ENCODE measurements around the gene PRSS33. TPM values are rescaled to one million over a fixed set of nuclear protein-coding genes. Genes with fewer than 3 reads are reported as not detected.

The PRSS33 gene
- total RNA-seq, 1 experiment from 2014 or later = not detected

DNA sequence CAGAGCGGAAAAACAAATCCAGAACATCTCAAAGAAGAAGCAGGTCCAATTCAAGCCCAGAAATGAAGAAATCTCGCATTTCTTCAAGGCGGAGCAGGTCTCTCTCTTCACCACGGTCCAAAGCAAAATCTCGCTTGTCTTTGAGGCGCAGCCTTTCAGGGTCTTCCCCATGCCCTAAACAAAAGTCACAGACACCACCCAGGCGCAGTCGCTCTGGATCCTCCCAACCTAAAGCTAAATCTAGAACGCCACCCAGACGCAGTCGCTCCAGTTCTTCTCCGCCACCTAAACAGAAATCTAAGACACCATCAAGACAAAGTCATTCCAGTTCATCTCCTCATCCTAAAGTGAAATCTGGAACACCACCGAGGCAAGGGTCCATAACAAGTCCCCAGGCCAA, 24.6 kb downstream of the PRSS33 start:
- H3K4me2 ChIP-seq (ENCODE audit: insufficient read depth, insufficient read length, low read length) = no peak overlapping the region
- no peak overlapping the region for H3K9ac ChIP-seq (ENCODE audit: extremely low read depth, insufficient read length, low read length)
- Mint-ChIP-seq H3K9me3 (peaks cover 34 to 57% of the 10 kb centered on the region in 2 experiments), H3K4me3 (peak overlapping the region in 1 of 2 experiments; percentile 21; a peak in 2 of 5 replicates), H3K4me1 (peaks cover 0 to 4% of the 10 kb centered on the region in 2 experiments; a peak in 2 of 4 replicates), H3K36me3 (ENCODE audit: insufficient read depth in 1 of 3, low read depth in 3 of 3) (peaks cover 96 to 100% (median 100%) of the 10 kb centered on the region in 3 experiments), H3K27me3 (ENCODE audit: low read depth) (no peaks in the 10 kb centered on the region), H3K27ac (no peak overlapping the region)
- no peak overlapping the region for H2BK15ac ChIP-seq (ENCODE audit: low read depth, low read length)
- no peak overlapping the region for H3K14ac ChIP-seq (ENCODE audit: insufficient read depth, low read length)
- H4K5ac ChIP-seq (ENCODE audit: insufficient read length, low read depth, low read length) = no peak overlapping the region
- H3K27ac ChIP-seq (ENCODE audit: insufficient read length, low read depth, low read length) = no peak overlapping the region
- no peak overlapping the region for H3T11ph ChIP-seq (ENCODE audit: low read length)
- no peak overlapping the region for H3K56ac ChIP-seq (ENCODE audit: insufficient read length, low read depth, low read length)
- no peak overlapping the region for H4K91ac ChIP-seq (ENCODE audit: insufficient read length, low read depth, low read length)
- H3K4ac ChIP-seq (ENCODE audit: low read depth, low read length) = no peak overlapping the region
- H3K4me1 ChIP-seq (ENCODE audit: insufficient read depth, low read length) = no peaks in the 10 kb centered on the region
- H2BK12ac ChIP-seq (ENCODE audit: insufficient read length, low read depth, low read length) = no peak overlapping the region
- H3K23me2 ChIP-seq (ENCODE audit: insufficient read length, low read depth, low read length, poor library complexity, severe bottlenecking) = no peaks in the 10 kb centered on the region
- H2AFZ ChIP-seq (ENCODE audit: low read length) = no peak overlapping the region
- no peak overlapping the region for H2BK120ac ChIP-seq (ENCODE audit: low read depth, low read length, poor library complexity, severe bottlenecking)
- no peak overlapping the region for H3K18ac ChIP-seq (ENCODE audit: insufficient read length, low read depth, low read length)
- H2BK5ac ChIP-seq (ENCODE audit: insufficient read length, low read length) = no peak overlapping the region
- DNase-seq = no peak
- no peaks in the 10 kb centered on the region for H4K20me1 ChIP-seq (ENCODE audit: control insufficient read depth, insufficient read depth, insufficient read length)
- H2BK20ac ChIP-seq (ENCODE audit: low read depth, low read length, poor library complexity, severe bottlenecking) = no peak overlapping the region
- peaks cover 10% of the 10 kb centered on the region; the same call in 1 of the 2 replicates for H3K79me2 ChIP-seq (ENCODE audit: insufficient read depth, low read length)
- TF ChIP-seq, protein P1, sequence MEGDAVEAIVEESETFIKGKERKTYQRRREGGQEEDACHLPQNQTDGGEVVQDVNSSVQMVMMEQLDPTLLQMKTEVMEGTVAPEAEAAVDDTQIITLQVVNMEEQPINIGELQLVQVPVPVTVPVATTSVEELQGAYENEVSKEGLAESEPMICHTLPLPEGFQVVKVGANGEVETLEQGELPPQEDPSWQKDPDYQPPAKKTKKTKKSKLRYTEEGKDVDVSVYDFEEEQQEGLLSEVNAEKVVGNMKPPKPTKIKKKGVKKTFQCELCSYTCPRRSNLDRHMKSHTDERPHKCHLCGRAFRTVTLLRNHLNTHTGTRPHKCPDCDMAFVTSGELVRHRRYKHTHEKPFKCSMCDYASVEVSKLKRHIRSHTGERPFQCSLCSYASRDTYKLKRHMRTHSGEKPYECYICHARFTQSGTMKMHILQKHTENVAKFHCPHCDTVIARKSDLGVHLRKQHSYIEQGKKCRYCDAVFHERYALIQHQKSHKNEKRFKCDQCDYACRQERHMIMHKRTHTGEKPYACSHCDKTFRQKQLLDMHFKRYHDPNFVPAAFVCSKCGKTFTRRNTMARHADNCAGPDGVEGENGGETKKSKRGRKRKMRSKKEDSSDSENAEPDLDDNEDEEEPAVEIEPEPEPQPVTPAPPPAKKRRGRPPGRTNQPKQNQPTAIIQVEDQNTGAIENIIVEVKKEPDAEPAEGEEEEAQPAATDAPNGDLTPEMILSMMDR (conservative IDR thresholded peaks at IDR 0.05) = no peak
- H3K79me1 ChIP-seq (ENCODE audit: insufficient read depth, low read depth, low read length, poor library complexity, severe bottlenecking) = peaks cover 26% of the 10 kb centered on the region
- H2AK5ac ChIP-seq (ENCODE audit: insufficient read length, low read length) = no peak overlapping the region
- no peak overlapping the region for H3K23ac ChIP-seq (ENCODE audit: insufficient read length, low read depth, low read length)
- H4K8ac ChIP-seq (replicated peaks; ENCODE audit: insufficient read length, low read depth, low read length) = no peak overlapping the region
- no peaks in the 10 kb centered on the region for H3K27me3 ChIP-seq (ENCODE audit: insufficient read depth, low read length)
- no peaks in the 10 kb centered on the region for H3K9me3 ChIP-seq (ENCODE audit: control insufficient read depth, low read depth, low read length)
- WGBS (ENCODE audit: extremely low coverage, insufficient read length, low lambda C conversion rate) = no CpG with 5 or more reads among the region's 13 CpGs
